ENCODE results near the gene CACNB1. TPM values are rescaled to one million over a fixed set of nuclear protein-coding genes. Genes with fewer than 3 reads are reported as not detected.

CACNB1 gene
- total RNA-seq, 3 donors from 2014 or later (not counting 1 experiment from before 2014, with no cell fraction given) = 23.7 to 28.5 (median 28.1) TPM

GRCh38 chr17:39139561-39139960 is 57.9 kb downstream of the CACNB1 start:
- no peaks in the 10 kb centered on the region for H3K27me3 Mint-ChIP-seq (ENCODE audit: low read depth in 2 of 2)
- Histone ChIP-seq H3K9me3 (ENCODE audit: control insufficient read depth, insufficient read depth, low read length) (no peaks in the 10 kb centered on the region), H3K4me3 (ENCODE audit: low read length) (no peak overlapping the region), H3K27ac (ENCODE audit: low read length) (no peak overlapping the region), H3K36me3 (ENCODE audit: control insufficient read depth, insufficient read depth, low read length) (no peaks in the 10 kb centered on the region), H3K4me1 (ENCODE audit: control insufficient read depth, insufficient read depth, low read length) (no peaks in the 10 kb centered on the region), H3K27me3 (ENCODE audit: control insufficient read depth, insufficient read depth, low read length) (no peaks in the 10 kb centered on the region)
- no peak overlapping the region for H3K27ac Mint-ChIP-seq
- H3K4me1 Mint-ChIP-seq = no peaks in the 10 kb centered on the region
- no peaks in the 10 kb centered on the region for H3K9me3 Mint-ChIP-seq
- no peak for DNase-seq
- H3K36me3 Mint-ChIP-seq = no peaks in the 10 kb centered on the region
- H3K4me3 Mint-ChIP-seq = no peak overlapping the region
- no peak for ATAC-seq
- 96% methylated on average over 9 of the region's 9 CpGs for WGBS (ENCODE audit: insufficient coverage)
- intact Hi-C loops (cut with micrococcal nuclease) = no loop called here
- no peak for TF ChIP-seq CTCF (IDR thresholded peaks at IDR 0.05)

- H3K36me3 ChIP-seq (ENCODE audit: control insufficient read depth, insufficient read depth, low read length) = no peaks in the 10 kb centered on the region
- Mint-ChIP-seq H3K4me1 (no peaks in the 10 kb centered on the region), H3K27ac (no peak overlapping the region), H3K36me3 (no peaks in the 10 kb centered on the region), H3K27me3 (ENCODE audit: low read depth in 2 of 2) (no peaks in the 10 kb centered on the region), H3K4me3 (no peak overlapping the region), H3K9me3 (no peaks in the 10 kb centered on the region)
- H3K9me3 ChIP-seq (ENCODE audit: control insufficient read depth, insufficient read depth, low read length) = no peaks in the 10 kb centered on the region
- DNase-seq = no peak
- no peaks in the 10 kb centered on the region for H3K27me3 ChIP-seq (ENCODE audit: control insufficient read depth, insufficient read depth, low read length)
- TF ChIP-seq CTCF (IDR thresholded peaks at IDR 0.05) = no peak
- no peaks in the 10 kb centered on the region for H3K4me1 ChIP-seq (ENCODE audit: control insufficient read depth, insufficient read depth, low read length)
- H3K4me3 ChIP-seq (ENCODE audit: low read length) = no peak overlapping the region
- intact Hi-C loops (cut with micrococcal nuclease) = no loop called here
- WGBS (ENCODE audit: insufficient coverage) = 80% methylated on average over 2 of the region's 2 CpGs
- no peak overlapping the region for H3K27ac ChIP-seq (ENCODE audit: low read length)
- ATAC-seq = no peak
Measured at GRCh38 chr17:39139161-39139511, 58.3 kb downstream of the CACNB1 start.

GRCh38 chr17:39138431-39139160 is 58.9 kb downstream of the CACNB1 start:
- Mint-ChIP-seq H3K27me3 (ENCODE audit: low read depth in 2 of 2) (no peaks in the 10 kb centered on the region), H3K9me3 (no peaks in the 10 kb centered on the region), H3K4me1 (no peaks in the 10 kb centered on the region), H3K27ac (no peak overlapping the region), H3K36me3 (no peaks in the 10 kb centered on the region), H3K4me3 (no peak overlapping the region)
- 92% methylated on average over 13 of the region's 13 CpGs for WGBS (ENCODE audit: insufficient coverage)
- Histone ChIP-seq H3K4me3 (ENCODE audit: low read length) (no peak overlapping the region), H3K27ac (ENCODE audit: low read length) (no peak overlapping the region), H3K4me1 (ENCODE audit: control insufficient read depth, insufficient read depth, low read length) (no peaks in the 10 kb centered on the region), H3K27me3 (ENCODE audit: control insufficient read depth, insufficient read depth, low read length) (no peaks in the 10 kb centered on the region), H3K9me3 (ENCODE audit: control insufficient read depth, insufficient read depth, low read length) (no peaks in the 10 kb centered on the region), H3K36me3 (ENCODE audit: control insufficient read depth, insufficient read depth, low read length) (no peaks in the 10 kb centered on the region)
- intact Hi-C loops (cut with micrococcal nuclease) = no loop called here
- no peak for TF ChIP-seq CTCF (IDR thresholded peaks at IDR 0.05)
- ATAC-seq (no peak), DNase-seq (no peak)

GRCh38 chr17:39134878-39135277 is 62.6 kb downstream of the CACNB1 start:
- no peak for DNase-seq
- Mint-ChIP-seq H3K36me3 (no peaks in the 10 kb centered on the region), H3K27ac (no peak overlapping the region), H3K4me1 (no peaks in the 10 kb centered on the region), H3K27me3 (ENCODE audit: low read depth in 2 of 2) (peaks cover 0 to 3% of the 10 kb centered on the region in 2 donors), H3K4me3 (no peak overlapping the region), H3K9me3 (no peaks in the 10 kb centered on the region)
- no peak for ATAC-seq
- 87% methylated on average over 6 of the region's 6 CpGs for WGBS (ENCODE audit: insufficient coverage)
- Histone ChIP-seq H3K36me3 (ENCODE audit: control insufficient read depth, insufficient read depth, low read length) (no peaks in the 10 kb centered on the region), H3K4me3 (ENCODE audit: low read length) (no peak overlapping the region), H3K9me3 (ENCODE audit: control insufficient read depth, insufficient read depth, low read length) (no peaks in the 10 kb centered on the region), H3K27ac (ENCODE audit: low read length) (no peak overlapping the region), H3K27me3 (ENCODE audit: control insufficient read depth, insufficient read depth, low read length) (no peaks in the 10 kb centered on the region), H3K4me1 (ENCODE audit: control insufficient read depth, insufficient read depth, low read length) (no peaks in the 10 kb centered on the region)
- TF ChIP-seq CTCF (IDR thresholded peaks at IDR 0.05) = no peak
- intact Hi-C loops (cut with micrococcal nuclease) = no loop called here
